Smooth muscle cell (in vitro differentiated cells): Measurements from ENCODE around the gene HK3. TPM values are rescaled to one million over a fixed set of nuclear protein-coding genes. Genes with fewer than 3 reads are reported as not detected.

Experiments
- DNase-seq: peaks from one replicate; lab custom pipeline; 2025; ENCODE audit not compliant: unreplicated experiment; lab: John Stamatoyannopoulos, UW
- H2AFZ ChIP-seq: fragments of 200-600 bp; sonication (generic); 2 replicates; pipeline ENCODE4 v1.6.0; 2016; ENCODE audit warnings: antibody characterized with exemption, low read depth, mild to moderate bottlenecking
- H3F3A ChIP-seq: fragments of 200-600 bp; sonication (generic); 2 replicates; pipeline ENCODE4 v1.6.0; 2017; ENCODE audit warnings: antibody characterized with exemption, low read depth
- H3K27ac ChIP-seq: fragments of 200-600 bp; sonication (generic); 2 replicates; pipeline ENCODE4 v1.5.1; 2016; ENCODE audit warnings: low read depth, mild to moderate bottlenecking
- H3K27me3 ChIP-seq: fragments of 200-600 bp; sonication (generic); 2 replicates; pipeline ENCODE4 v1.6.1; 2016; ENCODE audit warnings: low read depth, mild to moderate bottlenecking
- H3K36me3 ChIP-seq: fragments of 200-600 bp; sonication (generic); 2 replicates; pipeline ENCODE4 v1.5.1; 2016; ENCODE audit warnings: low read depth
- H3K4me1 ChIP-seq: fragments of 200-600 bp; sonication (generic); 2 replicates; pipeline ENCODE4 v1.5.1; 2016; ENCODE audit warnings: low read depth
- H3K4me2 ChIP-seq: fragments of 200-600 bp; sonication (generic); 2 replicates; pipeline ENCODE4 v1.6.0; 2016; ENCODE audit warnings: mild to moderate bottlenecking
- H3K4me3 ChIP-seq: fragments of 200-600 bp; sonication (generic); 2 replicates; pipeline ENCODE4 v1.5.1; 2016; ENCODE audit warnings: mild to moderate bottlenecking
- H3K79me2 ChIP-seq: fragments of 200-600 bp; sonication (generic); 2 replicates; pipeline ENCODE4 v1.6.0; 2016; ENCODE audit warnings: low read depth, mild to moderate bottlenecking
- H3K9ac ChIP-seq: fragments of 200-600 bp; sonication (generic); 2 replicates; pipeline ENCODE4 v1.6.0; 2016; ENCODE audit warnings: low read depth
- H3K9me3 ChIP-seq: fragments of 200-600 bp; sonication (generic); replicated peaks from 2 replicates; pipeline ENCODE4 v1.5.1; 2016; ENCODE audit warnings: low read depth
- H4K20me1 ChIP-seq: fragments of 200-600 bp; sonication (generic); 2 replicates; pipeline ENCODE4 v1.6.0; 2016; ENCODE audit warnings: low read depth
- CTCF ChIP-seq: fragments of 200-600 bp; sonication (generic); IDR thresholded peaks from 2 replicates; pipeline ENCODE4 v1.5.1; 2017; ENCODE audit warnings: borderline replicate concordance, mild to moderate bottlenecking, antibody characterized with exemption; ENCODE audit not compliant: insufficient read depth, poor library complexity, severe bottlenecking
- WGBS: methylation state at CpG from one replicate; pipeline ENCODE4 v1.1.7; 2016; ENCODE audit warnings: low lambda C conversion rate; 5-methylcytosine and 5-hydroxymethylcytosine counted together
- polyA plus RNA-seq: library from polyadenylated mRNA; unstranded; fragments of >200 nt; fragmentation: Nextera tagmentation; extraction: Ambion mirVana; gene quantifications from 2 replicates; pipeline ENCODE4 v1.2.1, GENCODE V29; 2016
- total RNA-seq: library from RNA; depleted of rRNA; stranded (reverse); fragments of >200 nt; gene quantifications from 2 replicates; pipeline ENCODE4 v1.2.3, GENCODE V29; 2014

The HK3 gene
- total and polyA plus RNA-seq, 2 experiments from 2014 or later, result not detected

GRCh38 chr5:176878463-176878862 lies 20.7 kb downstream of the HK3 start:
- no peaks in the 10 kb centered on the region for H3K4me1 ChIP-seq
- H3K4me2 ChIP-seq, result no peak overlapping the region
- no peak overlapping the region for H3K4me3 ChIP-seq
- no peaks in the 10 kb centered on the region for H3K79me2 ChIP-seq
- no peak overlapping the region for H3K9ac ChIP-seq
- WGBS, result 94% methylated on average over 5 of the region's 12 CpGs
- no peak for DNase-seq
- H3K36me3 ChIP-seq, result no peaks in the 10 kb centered on the region
- no peaks in the 10 kb centered on the region for H4K20me1 ChIP-seq
- peaks cover 22% of the 10 kb centered on the region for H3K27me3 ChIP-seq
- no peak overlapping the region for H2AFZ ChIP-seq
- TF ChIP-seq CTCF, result no peak
- H3K27ac ChIP-seq, result no peak overlapping the region
- H3F3A ChIP-seq, result no peaks in the 10 kb centered on the region
- H3K9me3 ChIP-seq, result no peaks in the 10 kb centered on the region

DNA sequence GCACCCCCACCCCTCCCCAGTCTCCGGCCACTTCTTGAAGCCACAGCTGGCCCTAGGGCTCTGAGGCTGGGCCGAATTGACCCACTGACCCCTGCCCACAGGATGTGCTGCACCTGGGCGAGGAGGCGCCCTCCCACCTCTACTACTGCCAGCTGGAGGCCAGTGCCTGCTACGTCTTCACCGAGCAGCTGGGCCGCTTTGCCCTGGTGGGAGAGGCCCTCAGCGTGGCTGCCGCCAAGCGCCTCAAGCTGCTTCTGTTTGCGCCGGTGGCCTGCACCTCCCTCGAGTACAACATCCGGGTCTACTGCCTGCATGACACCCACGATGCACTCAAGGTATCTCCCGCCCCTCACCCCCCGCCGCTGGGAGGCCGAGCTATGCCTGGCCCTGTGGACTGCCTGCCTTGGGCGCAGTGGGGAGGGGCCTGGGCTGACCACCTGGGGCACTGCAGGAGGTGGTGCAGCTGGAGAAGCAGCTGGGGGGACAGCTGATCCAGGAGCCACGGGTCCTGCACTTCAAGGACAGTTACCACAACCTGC lies 21.3 kb downstream of the HK3 start:
- no peaks in the 10 kb centered on the region for H4K20me1 ChIP-seq
- TF ChIP-seq CTCF, result no peak
- no peak overlapping the region for H3K9ac ChIP-seq

DNA sequence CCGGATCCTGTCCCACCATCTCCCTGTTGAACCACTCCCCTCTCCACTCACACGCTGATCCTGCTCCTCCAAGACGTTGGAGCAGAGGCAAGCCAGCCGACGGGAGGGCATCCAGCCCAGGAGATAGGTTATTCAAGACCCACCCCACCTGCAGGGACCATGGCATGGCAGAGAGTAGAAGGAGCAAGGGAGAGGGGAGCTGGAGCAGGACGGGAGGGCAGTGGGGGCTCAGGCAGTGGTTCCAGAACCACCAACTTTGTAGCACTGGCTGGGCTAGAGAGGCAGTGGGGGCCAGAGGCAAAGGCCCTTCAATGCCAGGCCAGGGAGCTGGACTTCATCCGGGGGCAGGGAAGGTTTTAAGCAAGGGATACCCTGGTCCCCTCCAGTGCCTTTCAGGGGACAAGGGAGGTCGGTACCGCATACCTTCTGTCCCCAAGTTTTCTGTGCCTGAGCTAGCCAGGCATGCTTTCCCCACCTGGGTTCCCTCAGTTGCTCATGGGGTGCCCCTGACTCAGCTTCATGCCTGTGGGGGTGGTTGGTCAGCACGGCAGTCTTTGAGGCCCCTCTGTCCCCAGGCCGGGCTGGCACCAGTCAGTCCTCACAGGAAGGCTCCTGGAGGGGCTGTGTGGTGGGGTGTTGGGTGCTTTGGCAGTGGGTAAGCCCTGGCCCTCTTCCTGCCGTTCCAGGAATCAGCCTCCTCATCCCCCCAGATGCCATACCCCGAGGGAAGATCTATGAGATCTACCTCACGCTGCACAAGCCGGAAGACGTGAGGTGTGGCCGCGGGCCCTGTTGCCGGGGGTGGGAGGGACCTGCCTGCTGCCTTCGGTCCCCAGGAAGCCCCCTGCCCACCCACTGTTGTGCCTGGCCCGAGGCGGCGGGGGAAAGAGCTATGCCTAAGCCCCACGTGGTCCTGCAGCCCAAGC lies 22.4 kb downstream of the HK3 start:
- Histone ChIP-seq H3K9me3 (no peaks in the 10 kb centered on the region), H2AFZ (no peak overlapping the region), H3K9ac (no peak overlapping the region), H4K20me1 (no peaks in the 10 kb centered on the region), H3F3A (no peaks in the 10 kb centered on the region), H3K4me1 (no peaks in the 10 kb centered on the region), H3K27ac (no peak overlapping the region), H3K79me2 (no peaks in the 10 kb centered on the region), H3K27me3 (peaks cover 25% of the 10 kb centered on the region), H3K36me3 (no peaks in the 10 kb centered on the region), H3K4me2 (no peak overlapping the region), H3K4me3 (no peak overlapping the region)
- WGBS, result 87% methylated on average over 24 of the region's 24 CpGs
- TF ChIP-seq CTCF, result no peak
- no peak for DNase-seq

More for the DNA sequence above, 21.3 kb downstream of the HK3 start:
- peaks cover 25% of the 10 kb centered on the region for H3K27me3 ChIP-seq
- no peak for DNase-seq
- no peaks in the 10 kb centered on the region for H3K36me3 ChIP-seq
- H3K9me3 ChIP-seq, result no peaks in the 10 kb centered on the region
- H3K4me1 ChIP-seq, result no peaks in the 10 kb centered on the region
- WGBS, result 89% methylated on average over 20 of the region's 21 CpGs
- H3K27ac ChIP-seq, result no peak overlapping the region
- no peak overlapping the region for H3K4me3 ChIP-seq
- H3K79me2 ChIP-seq, result no peaks in the 10 kb centered on the region
- H3K4me2 ChIP-seq, result no peak overlapping the region
- H3F3A ChIP-seq, result no peaks in the 10 kb centered on the region
- H2AFZ ChIP-seq, result no peak overlapping the region
